ENCODE results near the gene HARBI1.

Gene HARBI1

GRCh38 chr11:46662366-46662765 is 45.3 kb upstream of the HARBI1 start:
- no peak for TF ChIP-seq CTCF (IDR thresholded peaks at IDR 0.05; ENCODE audit: unreplicated experiment in 3 of 3)
- H3K4me3 Mint-ChIP-seq = no peak overlapping the region
- no peak overlapping the region for H3K27ac Mint-ChIP-seq
- H3K4me1 Mint-ChIP-seq = peaks cover 18% of the 10 kb centered on the region
- peaks cover 66% of the 10 kb centered on the region for H3K36me3 Mint-ChIP-seq (ENCODE audit: low read depth)
- no peaks in the 10 kb centered on the region for H3K27me3 Mint-ChIP-seq (ENCODE audit: low read depth)
- no peaks in the 10 kb centered on the region for H3K9me3 Mint-ChIP-seq

GRCh38 chr11:46661836-46662235 is 44.8 kb upstream of the HARBI1 start:
- H3K27ac Mint-ChIP-seq = no peak overlapping the region

GRCh38 chr11:46659908-46660307 is 42.9 kb upstream of the HARBI1 start:
- H3K9me3 Mint-ChIP-seq = no peaks in the 10 kb centered on the region
- no peaks in the 10 kb centered on the region for H3K27me3 Mint-ChIP-seq (ENCODE audit: low read depth)
- no peak overlapping the region for H3K4me3 Mint-ChIP-seq
- H3K27ac Mint-ChIP-seq = peak overlapping the region in 2 of 3 experiments; percentile 21 to 45
- no peak for TF ChIP-seq CTCF (IDR thresholded peaks at IDR 0.05; ENCODE audit: unreplicated experiment in 3 of 3)
- H3K4me1 Mint-ChIP-seq = peaks cover 4% of the 10 kb centered on the region
- peaks cover 68% of the 10 kb centered on the region for H3K36me3 Mint-ChIP-seq (ENCODE audit: low read depth)

More at GRCh38 chr11:46661836-46662235, 44.8 kb upstream of the HARBI1 start:
- H3K4me3 Mint-ChIP-seq = no peak overlapping the region
- H3K4me1 Mint-ChIP-seq = peaks cover 13% of the 10 kb centered on the region
- H3K36me3 Mint-ChIP-seq (ENCODE audit: low read depth) = peaks cover 66% of the 10 kb centered on the region
- H3K27me3 Mint-ChIP-seq (ENCODE audit: low read depth) = no peaks in the 10 kb centered on the region
- TF ChIP-seq CTCF (IDR thresholded peaks at IDR 0.05; ENCODE audit: unreplicated experiment in 3 of 3) = no peak
- H3K9me3 Mint-ChIP-seq = no peaks in the 10 kb centered on the region

GRCh38 chr11:46658259-46658658 is 41.2 kb upstream of the HARBI1 start:
- Mint-ChIP-seq H3K27me3 (ENCODE audit: low read depth) (no peaks in the 10 kb centered on the region), H3K9me3 (no peaks in the 10 kb centered on the region)

GRCh38 chr11:46657186-46657585 is 40.2 kb upstream of the HARBI1 start:
- Mint-ChIP-seq H3K4me1 (no peaks in the 10 kb centered on the region), H3K27me3 (ENCODE audit: low read depth) (no peaks in the 10 kb centered on the region), H3K4me3 (no peak overlapping the region), H3K27ac (no peak overlapping the region), H3K9me3 (no peaks in the 10 kb centered on the region), H3K36me3 (ENCODE audit: low read depth) (peaks cover 60% of the 10 kb centered on the region)
- TF ChIP-seq CTCF (IDR thresholded peaks at IDR 0.05; ENCODE audit: unreplicated experiment in 3 of 3) = no peak

More at GRCh38 chr11:46658259-46658658, 41.2 kb upstream of the HARBI1 start:
- H3K36me3 Mint-ChIP-seq (ENCODE audit: low read depth) = peaks cover 60% of the 10 kb centered on the region
- no peaks in the 10 kb centered on the region for H3K4me1 Mint-ChIP-seq
- H3K27ac Mint-ChIP-seq = no peak overlapping the region
- no peak for TF ChIP-seq CTCF (IDR thresholded peaks at IDR 0.05; ENCODE audit: unreplicated experiment in 3 of 3)
- H3K4me3 Mint-ChIP-seq = no peak overlapping the region

- H3K4me1 Mint-ChIP-seq = no peaks in the 10 kb centered on the region
- no peak overlapping the region for H3K27ac Mint-ChIP-seq
- H3K9me3 Mint-ChIP-seq = no peaks in the 10 kb centered on the region
- no peak overlapping the region for H3K4me3 Mint-ChIP-seq
- no peaks in the 10 kb centered on the region for H3K27me3 Mint-ChIP-seq (ENCODE audit: low read depth)
- TF ChIP-seq CTCF (IDR thresholded peaks at IDR 0.05; ENCODE audit: unreplicated experiment in 3 of 3) = no peak
- H3K36me3 Mint-ChIP-seq (ENCODE audit: low read depth) = peaks cover 70% of the 10 kb centered on the region
Measured at GRCh38 chr11:46655631-46656030, 38.6 kb upstream of the HARBI1 start.

All from nephron (organoid).